ENCODE data around the gene CADM1.

Gene CADM1

DNA sequence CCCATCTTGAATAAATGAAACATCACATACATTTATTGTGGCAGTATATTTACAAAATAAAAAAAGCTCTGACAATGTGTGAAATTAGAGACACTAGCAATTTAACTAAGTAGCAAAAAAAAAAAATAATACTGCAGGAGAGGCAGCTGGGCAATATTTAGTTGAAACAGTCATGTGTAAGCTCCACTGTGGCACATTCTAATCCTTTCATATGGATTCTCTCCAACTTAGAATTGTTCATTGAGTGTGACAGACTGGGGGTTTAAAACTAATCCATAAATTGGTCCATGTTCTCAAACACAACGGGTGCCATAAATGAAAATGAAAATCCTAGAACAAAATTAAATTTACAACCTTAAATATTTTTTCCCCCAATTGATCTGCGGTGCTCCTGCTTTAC is 302.1 kb downstream of the CADM1 start:
- no peak for FAIRE-seq

DNA sequence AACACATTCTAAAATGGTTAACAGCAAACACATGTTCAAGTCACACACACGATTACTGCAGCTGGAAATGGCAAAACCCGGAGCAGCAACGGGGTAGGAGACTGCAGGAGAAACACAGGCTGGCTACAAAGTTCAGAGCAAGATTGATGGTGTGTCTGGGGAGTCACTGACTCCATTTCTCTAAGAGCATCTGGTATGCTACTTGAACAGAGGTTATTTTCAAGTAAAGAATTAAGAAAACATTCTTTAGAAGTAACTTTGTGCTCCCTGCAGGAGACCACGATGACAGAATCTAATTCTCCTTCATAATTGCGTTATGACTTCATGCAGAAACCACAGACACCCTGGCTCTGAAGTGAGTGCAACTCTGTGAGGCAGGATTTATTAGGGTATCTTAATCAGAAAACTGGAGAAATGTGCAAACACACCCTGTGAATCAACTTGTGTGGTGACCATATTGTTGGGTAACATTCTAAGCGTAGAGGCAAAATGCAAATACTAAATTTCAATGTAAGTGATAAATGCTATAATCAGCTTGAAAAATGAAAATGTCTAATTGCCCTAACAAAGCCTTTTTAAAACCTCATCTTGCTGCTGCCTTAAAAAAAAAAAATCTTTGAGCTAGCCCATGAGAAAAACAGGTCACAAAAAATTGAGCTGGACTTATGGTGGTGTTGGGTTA is 303.0 kb downstream of the CADM1 start:
- FAIRE-seq: no peak

DNA sequence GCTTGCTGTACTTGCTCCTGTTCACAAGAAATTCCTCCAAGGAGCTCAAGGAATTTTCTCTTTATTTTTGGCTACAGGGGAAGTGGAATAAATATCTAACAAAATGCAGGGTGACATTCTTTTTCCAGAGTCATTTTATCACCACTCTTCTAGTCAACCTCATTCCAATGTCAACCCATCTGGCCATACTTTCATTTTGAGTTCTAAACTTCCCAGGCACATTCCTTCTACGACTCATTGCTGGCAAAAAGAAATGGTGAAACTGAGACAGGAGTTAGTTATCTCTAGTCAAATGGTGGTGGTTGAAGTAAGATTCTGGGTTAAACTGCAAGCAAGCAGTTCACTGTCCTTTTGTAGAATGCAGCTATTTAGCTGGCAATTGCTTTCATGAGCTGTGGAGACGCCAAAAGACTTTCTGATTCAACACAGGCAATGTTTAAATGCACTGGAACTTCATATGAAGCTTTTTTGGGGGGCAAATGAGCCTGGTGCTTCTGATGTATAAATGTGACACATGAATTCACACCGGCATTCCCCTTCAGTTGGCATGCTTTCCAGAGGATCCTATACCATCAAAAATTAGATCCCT is 304.6 kb downstream of the CADM1 start:
- no peak for FAIRE-seq

DNA sequence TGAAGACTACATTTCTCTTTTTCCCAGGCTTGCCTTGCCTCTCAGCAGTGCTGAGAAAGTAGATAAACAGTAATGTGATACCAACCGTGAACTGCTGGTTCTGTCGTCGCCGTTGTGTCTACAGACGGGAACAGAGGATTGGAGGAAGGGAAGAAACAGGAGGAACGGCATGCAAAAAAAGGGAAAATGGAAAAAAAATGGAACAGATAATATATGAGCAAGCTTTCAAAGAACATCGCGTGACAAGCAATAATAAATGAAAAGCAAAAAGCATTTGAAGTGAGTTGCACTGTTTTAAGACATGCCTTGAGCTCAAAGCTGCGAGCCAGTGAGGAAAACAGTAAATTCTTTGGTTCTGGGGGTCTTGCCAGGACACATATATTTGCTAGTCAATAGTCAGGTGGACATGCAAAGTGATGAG is 305.9 kb downstream of the CADM1 start:
- FAIRE-seq: no peak

DNA sequence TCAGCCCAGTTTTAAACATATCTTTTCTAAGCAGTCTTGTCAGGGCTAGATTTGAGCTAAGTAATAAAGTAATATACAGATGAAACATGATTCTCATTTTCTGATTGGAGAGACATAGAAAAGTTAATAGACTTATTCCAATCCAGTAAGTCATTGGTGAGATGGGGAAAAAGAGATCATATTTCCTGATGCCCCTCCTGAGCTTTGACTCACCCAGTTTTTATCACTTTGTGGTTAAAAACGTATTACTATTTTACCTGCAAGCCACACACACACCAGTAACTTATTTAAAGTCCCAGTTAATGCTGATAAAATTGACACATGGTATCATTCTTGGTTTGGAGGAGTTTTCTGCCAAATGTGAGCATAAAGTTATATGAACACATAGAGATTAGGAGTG is 306.8 kb downstream of the CADM1 start:
- FAIRE-seq: no peak

DNA sequence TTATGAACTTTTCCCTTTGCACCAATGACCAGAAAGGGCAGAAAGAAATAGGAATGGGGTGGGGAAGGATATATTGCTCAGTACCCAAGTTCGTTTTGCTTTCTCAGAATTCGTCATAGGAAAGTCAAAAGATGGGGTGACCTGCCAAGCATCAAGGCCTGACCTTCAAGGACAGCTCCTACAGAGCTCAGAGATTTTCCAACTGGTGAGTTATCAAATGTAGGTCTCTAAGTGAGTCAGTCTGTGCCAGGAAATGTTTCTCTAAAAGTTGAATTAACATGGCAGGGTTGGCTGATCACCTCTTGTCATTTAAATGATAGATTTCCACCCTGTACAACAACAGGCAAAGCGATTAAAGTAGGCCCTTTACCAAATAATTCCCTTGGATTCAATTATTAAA is 307.2 kb downstream of the CADM1 start:
- FAIRE-seq: no peak

DNA sequence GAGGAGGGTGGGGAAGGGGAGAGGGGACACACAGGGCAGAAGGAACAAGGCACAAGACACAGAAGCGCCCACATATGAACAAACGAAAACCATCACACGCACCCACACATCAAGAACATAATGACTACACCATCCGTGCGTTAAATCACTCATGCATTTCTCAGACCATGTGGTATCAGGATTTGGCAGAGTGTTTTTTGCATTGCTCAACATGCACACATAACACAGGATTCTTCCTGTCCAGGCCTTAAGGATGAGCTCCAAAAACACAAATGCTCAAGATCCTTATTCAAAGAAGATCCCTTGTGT is 309.5 kb downstream of the CADM1 start:
- FAIRE-seq: no peak

DNA sequence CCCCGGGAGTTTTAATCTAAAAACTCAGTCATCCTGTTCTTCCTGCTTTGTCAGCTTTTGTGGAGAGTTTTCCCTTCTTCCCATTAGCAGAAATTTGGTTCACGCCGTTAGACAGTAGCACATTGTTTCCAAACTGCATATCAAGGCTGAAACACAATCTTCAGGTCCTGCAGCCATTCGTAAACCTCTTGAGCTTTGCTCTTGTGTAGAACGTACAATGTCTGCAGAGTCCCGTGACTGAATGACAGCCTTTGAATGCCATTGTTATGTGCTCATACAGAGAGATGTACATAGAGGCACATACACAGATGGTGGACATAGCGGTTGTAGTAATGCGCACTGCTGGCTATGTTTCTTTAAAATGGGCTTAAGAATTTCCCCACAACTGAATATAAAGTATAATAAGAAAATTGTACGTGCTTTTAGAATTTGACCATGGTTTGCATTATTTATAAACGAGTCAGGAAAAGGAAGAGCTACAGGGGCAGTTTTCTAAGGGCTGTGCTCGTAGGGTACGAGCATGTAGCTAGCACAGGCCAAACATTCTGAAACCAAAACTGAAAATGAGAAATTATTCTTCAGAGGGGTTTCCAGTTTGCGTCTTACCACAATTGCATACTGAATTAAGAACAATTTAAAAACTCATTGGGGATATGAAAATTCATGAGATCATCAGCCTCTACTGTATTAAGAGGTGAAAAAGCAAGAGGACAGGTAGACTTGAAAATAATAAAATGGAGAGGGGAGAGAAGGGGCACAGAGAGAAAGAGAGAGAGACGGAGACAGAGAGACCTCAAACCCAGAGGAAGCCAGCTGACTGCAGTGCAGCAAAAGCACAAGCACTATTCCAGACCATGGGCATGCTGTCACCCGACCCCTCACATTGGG is 310.1 kb downstream of the CADM1 start:
- no peak for FAIRE-seq

DNA sequence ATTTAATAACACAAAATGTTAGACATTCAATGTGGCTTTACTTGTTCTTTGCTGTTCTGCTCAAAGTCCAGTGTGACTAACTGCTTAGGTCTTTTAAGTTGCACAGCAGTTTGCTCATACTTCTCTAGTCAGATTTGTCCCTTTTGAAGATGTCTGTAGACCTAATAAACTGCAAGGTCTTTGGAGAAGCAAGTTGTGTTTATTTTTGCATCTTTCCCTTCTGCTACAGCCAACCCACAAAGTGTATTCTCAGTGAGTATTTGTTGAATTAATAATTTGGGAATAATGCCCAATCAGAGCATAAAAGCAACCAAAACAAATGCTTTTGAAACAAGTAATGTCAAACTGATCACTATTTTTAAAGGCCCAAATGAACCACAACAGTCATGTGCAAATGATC is 312.5 kb downstream of the CADM1 start:
- no peak for FAIRE-seq

DNA sequence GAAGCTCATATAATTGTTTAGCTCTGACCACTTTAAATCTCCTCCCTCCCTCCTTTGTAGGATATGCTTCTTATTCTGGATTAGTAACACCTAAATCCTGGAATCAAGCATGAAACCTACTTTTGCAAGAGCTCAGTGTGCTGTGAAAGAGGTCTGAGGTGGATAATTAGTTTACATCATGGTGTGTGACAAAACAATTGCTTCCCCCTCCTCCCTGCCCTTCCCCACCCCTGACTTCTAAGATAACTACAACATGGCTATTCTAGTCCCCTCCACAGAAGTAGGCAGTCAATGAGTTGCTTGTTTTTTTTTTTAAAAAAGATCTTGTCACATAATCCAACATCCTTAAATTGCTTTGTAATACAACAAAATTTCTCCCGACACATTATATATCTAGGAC is 314.0 kb downstream of the CADM1 start:
- FAIRE-seq: no peak

DNA sequence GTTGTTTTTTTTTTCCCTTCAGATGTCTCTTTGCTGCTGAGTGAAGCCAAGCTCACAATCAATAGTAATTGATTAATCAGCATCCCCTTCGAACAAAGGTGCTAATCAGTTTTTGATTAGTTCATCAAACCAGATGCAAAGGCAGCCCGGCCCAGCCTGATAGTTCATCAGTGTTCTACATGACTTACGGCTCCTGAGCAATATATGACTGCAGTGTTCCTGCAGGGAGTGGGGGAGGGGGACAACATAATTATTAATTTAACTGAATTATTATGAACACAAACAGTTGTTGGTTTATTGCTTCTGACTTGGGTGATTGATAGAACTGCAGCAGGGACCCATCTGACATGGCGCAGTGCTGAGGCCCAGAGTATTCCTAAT is 315.3 kb downstream of the CADM1 start:
- FAIRE-seq: no peak

DNA sequence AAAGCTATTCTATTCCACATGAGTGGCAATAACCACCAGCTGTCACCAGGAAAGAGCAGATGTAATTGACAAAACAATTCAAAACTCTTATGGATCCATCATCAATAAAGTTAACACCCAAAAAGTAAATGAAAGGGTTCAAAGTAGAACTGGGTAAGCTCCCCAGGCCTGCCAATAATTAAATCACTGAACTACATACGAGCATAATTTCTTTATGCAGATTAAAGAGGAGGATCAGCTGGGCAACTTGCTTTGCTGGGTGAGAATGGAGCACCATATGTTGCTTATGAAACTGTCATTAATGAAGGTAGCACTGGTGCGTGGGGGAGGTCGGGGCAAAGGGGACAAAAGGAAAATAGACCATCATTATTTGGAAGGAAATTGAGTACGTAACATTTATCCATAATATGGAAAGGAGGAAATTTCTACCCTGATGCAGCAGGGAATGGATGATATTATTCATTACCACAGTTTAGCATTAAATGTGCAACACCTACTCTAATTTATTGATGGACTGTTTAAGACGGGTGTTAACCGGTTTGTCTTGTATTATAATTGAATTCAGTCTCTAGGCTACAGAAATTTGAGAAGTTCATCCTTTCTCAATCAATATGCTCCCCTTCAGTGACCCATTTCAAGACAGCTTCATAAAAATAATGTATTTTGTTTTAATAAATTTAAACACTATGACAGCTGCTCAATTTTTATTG is 315.9 kb downstream of the CADM1 start:
- no peak for FAIRE-seq

DNA sequence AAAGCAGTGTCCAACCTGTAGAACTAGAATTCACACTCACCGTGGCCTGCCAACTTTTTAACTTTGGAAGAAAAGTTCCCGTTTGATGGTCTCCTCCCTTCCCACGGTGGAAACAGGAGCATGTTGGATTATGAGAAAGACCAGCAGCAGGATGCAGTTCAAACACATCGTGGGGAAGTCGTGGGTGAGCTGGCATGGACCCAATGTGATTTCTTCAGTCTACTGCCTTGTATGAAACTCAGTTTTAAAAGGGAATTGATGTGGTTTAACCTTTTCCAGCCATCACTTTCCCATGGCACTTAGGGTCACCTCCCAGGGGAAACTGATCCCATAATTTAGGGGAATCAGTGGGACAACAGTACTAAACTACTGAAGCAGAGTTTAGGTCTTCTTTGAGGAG is 318.3 kb downstream of the CADM1 start:
- FAIRE-seq: no peak

DNA sequence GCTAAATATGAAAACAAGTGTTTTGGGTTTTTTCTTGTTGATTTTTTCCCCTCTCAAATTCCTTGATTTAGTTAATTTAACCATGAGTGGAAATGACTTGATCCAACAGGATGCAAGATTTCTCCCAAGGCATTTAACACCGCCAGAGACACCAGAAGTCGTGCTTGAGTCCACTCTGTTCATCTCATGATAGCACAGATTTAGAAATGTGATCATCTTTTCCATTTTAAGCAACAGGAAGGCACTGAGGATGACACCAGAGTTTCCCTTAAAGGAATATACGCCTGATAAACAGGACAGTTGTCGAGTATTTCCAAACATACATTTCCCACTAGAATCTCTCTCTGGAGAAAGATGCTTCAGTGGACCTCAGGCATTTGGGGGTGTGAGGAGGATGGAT is 318.7 kb downstream of the CADM1 start:
- no peak for FAIRE-seq

DNA sequence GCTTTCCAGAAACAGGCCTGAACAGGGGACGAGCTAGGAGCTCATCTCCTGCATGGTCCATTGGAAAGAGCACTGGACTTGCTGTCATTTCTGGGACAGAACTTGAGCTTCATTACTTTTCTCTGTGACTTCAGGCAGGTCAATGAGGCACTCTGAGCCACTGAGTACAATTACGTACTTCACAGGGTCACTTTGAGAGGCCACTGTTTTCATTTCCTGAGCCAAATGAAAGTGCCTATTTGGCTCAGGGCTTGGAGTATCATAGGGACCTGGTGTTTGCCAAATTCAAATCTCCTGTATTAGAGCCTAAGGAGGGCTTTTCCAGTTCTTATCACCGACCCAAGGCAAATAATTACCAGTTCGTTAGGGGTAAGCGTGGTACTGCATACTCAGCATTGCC is 319.3 kb downstream of the CADM1 start:
- FAIRE-seq: no peak

DNA sequence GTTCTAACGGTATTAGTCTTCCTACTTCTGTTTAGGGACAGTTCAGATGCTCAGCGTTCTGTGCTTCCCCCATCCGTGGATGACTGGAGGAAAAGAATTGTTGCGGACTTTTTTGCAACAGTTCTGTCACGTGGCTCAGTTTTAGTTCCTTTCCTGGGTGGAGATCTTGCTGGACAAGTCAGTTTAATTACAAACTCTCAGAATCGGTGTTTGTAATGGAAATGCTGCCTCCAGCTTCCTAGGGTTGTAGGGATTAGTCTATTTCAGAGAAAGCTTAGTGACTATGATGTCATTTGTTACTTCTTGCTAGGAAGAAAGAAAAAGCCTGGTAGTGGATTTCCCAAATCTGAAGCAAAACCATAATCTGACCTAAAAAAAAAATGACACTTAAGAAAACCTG is 320.4 kb downstream of the CADM1 start:
- no peak for FAIRE-seq

DNA sequence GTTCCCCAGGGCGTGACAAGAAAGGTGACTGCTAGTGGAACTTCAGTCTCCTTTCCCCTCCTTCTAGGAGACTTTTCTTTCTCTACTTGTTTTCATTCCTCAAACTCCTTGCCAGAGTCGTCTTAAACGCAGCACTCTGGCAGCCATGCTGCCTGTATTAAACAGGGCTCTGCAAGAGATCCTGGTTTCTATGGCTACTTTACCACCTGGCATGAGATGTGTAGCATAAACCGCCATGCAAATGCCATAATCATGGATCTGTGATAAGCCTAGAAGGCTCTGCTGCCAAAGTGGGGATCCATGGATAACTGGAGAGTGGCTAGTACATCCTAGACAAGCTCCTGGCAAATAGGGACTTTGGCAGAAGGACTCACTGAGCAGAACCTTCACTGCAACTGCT is 321.1 kb downstream of the CADM1 start:
- no peak for FAIRE-seq

DNA sequence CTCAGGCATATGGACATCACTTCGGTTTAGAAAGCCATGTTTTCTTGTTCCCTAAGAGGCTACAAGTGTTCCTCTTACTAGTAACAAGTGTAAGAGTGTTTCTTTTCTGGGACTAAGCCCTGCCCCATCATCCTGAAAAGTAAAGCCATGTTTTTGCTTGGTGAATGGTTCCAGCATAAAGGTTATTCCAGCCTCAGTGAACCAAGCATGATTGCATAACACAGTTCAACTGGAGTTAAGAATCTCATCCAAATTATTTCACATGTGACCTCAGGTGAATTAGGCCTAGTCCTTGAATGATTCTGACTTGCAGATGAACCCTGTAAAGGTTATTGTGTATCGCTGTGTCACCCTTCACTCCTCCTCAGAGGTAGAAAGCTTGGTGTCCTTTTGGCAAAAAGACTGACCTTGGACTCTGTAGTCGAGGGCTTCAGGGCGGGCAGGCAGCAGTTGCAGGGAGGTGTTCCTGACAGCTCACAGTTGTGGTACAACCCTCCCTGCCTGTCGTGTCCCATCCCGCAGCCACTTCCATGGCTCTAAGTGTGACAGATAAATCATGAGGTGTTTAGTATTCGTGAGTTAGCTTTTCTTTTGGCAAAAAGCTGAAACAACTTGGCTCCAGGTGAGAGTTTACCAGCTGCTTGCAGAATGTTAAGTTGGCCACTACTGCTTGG is 321.8 kb downstream of the CADM1 start:
- FAIRE-seq: no peak

DNA sequence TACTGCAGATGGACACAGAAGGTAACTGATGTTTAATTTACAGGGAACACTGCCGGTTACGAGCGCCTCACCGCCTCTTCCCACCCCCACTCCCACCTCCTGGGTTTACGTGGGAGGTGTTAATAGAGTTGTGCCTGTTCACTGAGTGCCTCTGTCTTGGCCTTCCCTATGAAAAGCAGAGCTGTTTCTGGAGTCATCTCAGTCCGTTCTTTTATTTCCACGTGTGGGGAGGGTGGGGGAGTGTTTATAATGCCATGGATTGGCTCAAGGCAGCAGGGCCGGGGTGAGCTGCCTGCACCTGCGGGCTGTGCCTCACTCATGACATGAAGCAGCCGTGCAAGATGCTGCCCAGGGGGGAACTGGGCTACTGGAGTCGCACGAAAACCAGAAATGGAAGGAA is 322.7 kb downstream of the CADM1 start:
- FAIRE-seq: no peak

DNA sequence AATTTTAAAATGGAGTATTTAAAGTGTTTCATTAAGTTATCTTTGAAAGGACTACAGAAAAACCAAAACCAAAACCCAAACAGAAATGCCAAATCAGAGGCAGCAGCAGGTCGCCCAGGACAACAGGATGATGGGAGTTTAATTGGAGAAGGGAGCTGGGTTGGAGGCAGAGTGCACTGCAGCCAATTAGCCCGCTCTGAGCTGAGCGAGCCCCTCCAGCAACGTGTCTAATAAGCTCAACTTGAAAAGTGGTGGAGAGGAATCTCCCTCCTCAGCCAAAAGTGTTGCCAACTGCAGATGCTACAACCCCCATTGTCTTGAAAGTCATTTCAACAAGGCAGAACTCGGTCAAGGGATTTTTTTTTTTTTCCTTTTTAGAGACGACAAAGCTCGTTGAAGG is 323.9 kb downstream of the CADM1 start:
- FAIRE-seq: no peak

DNA sequence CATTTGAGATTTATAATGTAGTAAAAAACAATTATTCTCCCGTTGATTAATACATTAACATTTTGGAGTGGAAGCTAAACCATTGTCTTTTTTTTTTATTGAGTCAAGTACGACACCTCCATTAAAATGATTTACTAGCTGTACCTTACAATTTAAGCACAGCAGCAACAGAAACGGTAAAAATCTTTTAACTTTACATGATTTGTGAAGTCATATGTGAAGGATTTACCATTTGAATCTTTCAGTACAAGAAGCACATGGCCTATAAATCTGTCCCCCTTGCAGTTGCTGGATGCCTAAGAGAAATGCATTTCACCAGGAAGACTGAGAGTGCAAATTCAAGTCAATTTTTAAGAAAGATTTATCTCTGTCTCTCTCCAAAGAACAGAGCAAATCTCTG is 324.6 kb downstream of the CADM1 start:
- no peak for FAIRE-seq

DNA sequence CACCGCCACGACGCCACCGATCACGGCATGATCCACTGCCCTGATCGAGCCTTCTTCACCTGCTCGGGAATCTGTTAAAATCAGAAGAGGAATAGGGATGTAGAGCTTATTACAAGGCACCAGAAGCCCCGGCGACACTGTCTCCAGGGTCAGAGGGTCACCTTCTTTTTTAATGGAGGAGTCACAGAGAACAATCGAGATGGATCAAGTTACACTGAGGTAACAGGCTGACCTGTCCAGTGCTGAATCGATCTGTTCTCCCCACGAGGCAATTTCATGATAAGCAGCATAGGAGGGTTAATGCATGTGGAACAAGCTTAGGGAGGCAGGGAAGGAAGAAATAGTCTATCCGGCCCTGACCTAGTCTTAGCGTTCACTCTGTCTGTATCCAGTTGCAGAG is 325.5 kb downstream of the CADM1 start:
- FAIRE-seq: no peak

DNA sequence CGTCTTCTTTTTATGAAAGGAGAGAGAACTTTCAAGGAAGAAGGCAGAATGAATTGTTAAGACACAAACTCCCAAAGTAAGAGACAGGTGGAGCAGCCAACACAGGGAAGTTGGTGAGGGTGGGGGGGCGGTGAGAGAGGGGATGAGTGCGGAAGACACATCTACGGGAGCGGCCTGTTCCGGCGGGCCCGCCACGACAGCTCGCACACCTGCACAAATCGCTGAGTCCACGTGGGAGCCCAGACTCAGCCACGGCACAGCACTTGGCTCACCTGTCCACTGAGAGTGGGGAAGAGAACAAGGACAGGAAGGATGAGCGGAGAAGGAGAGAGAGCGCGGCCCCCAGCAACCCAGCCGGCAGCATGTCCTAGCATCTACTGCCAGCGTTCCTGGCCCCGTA is 331.1 kb downstream of the CADM1 start:
- FAIRE-seq: no peak

Measured in islet of Langerhans (tissue), 1 donor.